Keratinocyte (primary cell): ENCODE data around the gene GSN. TPM values are rescaled to one million over a fixed set of nuclear protein-coding genes. Genes with fewer than 3 reads are reported as not detected.

Experiments
- DNase-seq: peaks from one replicate; pipeline ENCODE4 v3.0.0-alpha.2; 2011; ENCODE audit warnings: low read depth, missing footprints, low spot score
- FAIRE-seq: peaks from 2 replicates; lab custom pipeline; 2011; peaks lifted over from hg19 to GRCh38; lab: Jason Lieb, UNC
- H2AFZ ChIP-seq: 2 replicates; pipeline ENCODE4 v1.6.0; 2012; ENCODE audit warnings: low read length, control low read depth, inconsistent platforms; ENCODE audit not compliant: control insufficient read depth
- H3K27ac ChIP-seq: 2 replicates; pipeline ENCODE4 v1.5.1; 2011; ENCODE audit warnings: low read length; ENCODE audit not compliant: control insufficient read depth, insufficient read depth
- H3K27me3 ChIP-seq: 3 replicates; pipeline ENCODE4 v1.6.0; 2011; ENCODE audit warnings: low read length; ENCODE audit not compliant: control insufficient read depth, insufficient read depth; ENCODE audit errors: extremely low read depth
- H3K36me3 ChIP-seq, 2 experiments: 2 replicates in 1 of 2; 3 replicates in 1 of 2; pipeline ENCODE4 v1.5.1; 2011; ENCODE audit warnings: low read length in 2 of 2, mild to moderate bottlenecking in 1 of 2; ENCODE audit not compliant: control insufficient read depth in 2 of 2, insufficient read depth in 2 of 2; ENCODE audit errors: extremely low read depth in 1 of 2
- H3K4me1 ChIP-seq: 3 replicates; pipeline ENCODE4 v1.5.1; 2011; ENCODE audit warnings: low read length; ENCODE audit not compliant: control insufficient read depth, insufficient read depth; ENCODE audit errors: extremely low read depth
- H3K4me2 ChIP-seq: 3 replicates; pipeline ENCODE4 v1.6.0; 2011; ENCODE audit warnings: low read depth, low read length; ENCODE audit not compliant: control insufficient read depth, insufficient read depth; ENCODE audit errors: extremely low read depth
- H3K4me3 ChIP-seq, 3 experiments: fragments of 200-600 bp in 1 of 3; sonication (generic) in 1 of 3; 2 replicates in 2 of 3; 3 replicates in 1 of 3; pipeline ENCODE4 v1.5.1; 2011 to 2016; ENCODE audit warnings: low read length in 3 of 3, mild to moderate bottlenecking in 3 of 3, control low read depth in 2 of 3, inconsistent platforms in 1 of 3, low read depth in 1 of 3, mixed read lengths in 1 of 3, mixed run types in 1 of 3, moderate library complexity in 1 of 3; ENCODE audit not compliant: control insufficient read depth in 2 of 3, insufficient read depth in 2 of 3; ENCODE audit errors: extremely low read depth in 1 of 3
- H3K79me2 ChIP-seq: 2 replicates; pipeline ENCODE4 v1.6.0; 2012; ENCODE audit warnings: low read length; ENCODE audit not compliant: control insufficient read depth, insufficient read depth
- H3K9ac ChIP-seq: 3 replicates; pipeline ENCODE4 v1.6.0; 2011; ENCODE audit warnings: low read length; ENCODE audit not compliant: control insufficient read depth, insufficient read depth; ENCODE audit errors: extremely low read depth
- H3K9me1 ChIP-seq: 3 replicates; pipeline ENCODE4 v1.6.0; 2011; ENCODE audit warnings: low read length; ENCODE audit not compliant: control insufficient read depth, insufficient read depth; ENCODE audit errors: extremely low read depth
- H3K9me3 ChIP-seq: 2 replicates; pipeline ENCODE4 v1.5.1; 2012; ENCODE audit warnings: low read depth, low read length; ENCODE audit not compliant: control insufficient read depth
- H4K20me1 ChIP-seq: 3 replicates; pipeline ENCODE4 v1.6.0; 2011; ENCODE audit warnings: low read length; ENCODE audit not compliant: control insufficient read depth, insufficient read depth; ENCODE audit errors: extremely low read depth
- EZH2 ChIP-seq: IDR thresholded peaks from one replicate; pipeline ENCODE4 v1.6.1; 2012; ENCODE audit warnings: inconsistent platforms, mild to moderate bottlenecking, low read length, moderate library complexity
- dilution Hi-C: fragments of 300-500 bp; cut with MboI; formaldehyde crosslinking; loops from one replicate; pipeline ENCODE4 v1.7.0; 2020; ENCODE audit warnings: low sequenced_read_pairs; ENCODE audit not compliant: extremely low pct_ligation_motif_present
- polyA plus RNA-seq, 5 experiments: library from polyadenylated mRNA; depleted of rRNA in 3 of 5; stranded (reverse) in 3 of 5; stranded (forward) in 1 of 5; unstranded in 1 of 5; fragments of >200 nt; gene quantifications; 1 replicate in 1 of 5; 2 replicates in 3 of 5; 3 replicates in 1 of 5; pipeline versions ENCODE4 v1.2.1 to v1.2.3, GENCODE V29; 2011 to 2012; ENCODE audit warnings: missing spikeins in 2 of 5, low read depth in 1 of 5, low replicate concordance in 1 of 5
- TF ChIP-seq, protein P1 (sequence below), 3 experiments: IDR thresholded peaks in 1 of 3; conservative IDR thresholded peaks in 1 of 3; optimal IDR thresholded peaks in 1 of 3; 2 replicates in 2 of 3; 3 replicates in 1 of 3; pipeline versions ENCODE3 to v1.5.1; 2011; ENCODE audit warnings: low read length in 3 of 3, mild to moderate bottlenecking in 3 of 3, moderate library complexity in 2 of 3, control low read depth in 1 of 3, inconsistent platforms in 1 of 3; ENCODE audit not compliant: insufficient read depth in 2 of 3; ENCODE audit errors: extremely low read depth in 1 of 3

The GSN gene
- polyA plus RNA-seq, 1 donor (not counting 4 experiments of a cell fraction or from before 2014, with no cell fraction given): 166 TPM

DNA sequence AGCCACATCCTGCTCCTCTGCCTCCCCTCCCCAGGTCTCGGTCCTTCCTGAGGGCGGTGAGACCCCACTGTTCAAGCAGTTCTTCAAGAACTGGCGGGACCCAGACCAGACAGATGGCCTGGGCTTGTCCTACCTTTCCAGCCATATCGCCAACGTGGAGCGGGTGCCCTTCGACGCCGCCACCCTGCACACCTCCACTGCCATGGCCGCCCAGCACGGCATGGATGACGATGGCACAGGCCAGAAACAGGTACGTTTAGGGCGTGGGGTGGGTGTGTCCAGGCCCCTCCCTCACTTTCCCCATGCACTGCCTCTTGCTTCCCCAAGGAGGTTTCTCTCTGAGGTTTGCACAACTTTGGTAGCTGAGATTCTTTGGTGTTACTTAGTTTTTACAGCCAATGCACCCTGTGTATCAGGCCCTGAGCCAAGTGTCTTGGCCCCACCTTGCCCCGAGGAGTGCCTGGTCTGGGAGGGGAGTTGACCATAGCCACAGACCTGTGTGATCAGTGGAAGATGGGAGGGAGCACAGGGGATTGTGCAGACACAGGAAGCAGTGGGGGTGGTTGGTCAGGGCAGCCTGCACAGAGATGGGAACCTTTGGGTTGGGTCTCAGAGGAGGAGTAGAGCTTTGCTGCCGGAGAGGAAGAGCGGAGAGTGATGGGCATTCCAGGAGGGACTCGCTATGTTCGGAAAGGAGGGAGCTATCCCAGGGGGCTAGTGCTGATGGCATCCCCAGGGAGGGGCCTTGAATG is 50.8 kb downstream of the GSN start:
- Histone ChIP-seq H3K27me3 (no peaks in the 10 kb centered on the region), H3K9me1 (no peaks in the 10 kb centered on the region), H3K4me3 (no peak overlapping the region), H2AFZ (no peak overlapping the region), H3K4me1 (peaks cover 7% of the 10 kb centered on the region), H3K27ac (no peak overlapping the region), H3K9me3 (no peaks in the 10 kb centered on the region), H3K9ac (no peak overlapping the region), H3K4me2 (no peak overlapping the region), H3K79me2 (no peaks in the 10 kb centered on the region), H4K20me1 (no peaks in the 10 kb centered on the region), H3K36me3 (peaks cover 9 to 26% of the 10 kb centered on the region in 2 experiments)
- DNase-seq (no peak), FAIRE-seq (no peak)
- TF ChIP-seq, protein P1, sequence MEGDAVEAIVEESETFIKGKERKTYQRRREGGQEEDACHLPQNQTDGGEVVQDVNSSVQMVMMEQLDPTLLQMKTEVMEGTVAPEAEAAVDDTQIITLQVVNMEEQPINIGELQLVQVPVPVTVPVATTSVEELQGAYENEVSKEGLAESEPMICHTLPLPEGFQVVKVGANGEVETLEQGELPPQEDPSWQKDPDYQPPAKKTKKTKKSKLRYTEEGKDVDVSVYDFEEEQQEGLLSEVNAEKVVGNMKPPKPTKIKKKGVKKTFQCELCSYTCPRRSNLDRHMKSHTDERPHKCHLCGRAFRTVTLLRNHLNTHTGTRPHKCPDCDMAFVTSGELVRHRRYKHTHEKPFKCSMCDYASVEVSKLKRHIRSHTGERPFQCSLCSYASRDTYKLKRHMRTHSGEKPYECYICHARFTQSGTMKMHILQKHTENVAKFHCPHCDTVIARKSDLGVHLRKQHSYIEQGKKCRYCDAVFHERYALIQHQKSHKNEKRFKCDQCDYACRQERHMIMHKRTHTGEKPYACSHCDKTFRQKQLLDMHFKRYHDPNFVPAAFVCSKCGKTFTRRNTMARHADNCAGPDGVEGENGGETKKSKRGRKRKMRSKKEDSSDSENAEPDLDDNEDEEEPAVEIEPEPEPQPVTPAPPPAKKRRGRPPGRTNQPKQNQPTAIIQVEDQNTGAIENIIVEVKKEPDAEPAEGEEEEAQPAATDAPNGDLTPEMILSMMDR (optimal IDR thresholded peaks at IDR 0.05 in 1 of 3, IDR thresholded peaks at IDR 0.05 in 1 of 3, conservative IDR thresholded peaks at IDR 0.05 in 1 of 3; ENCODE audit: extremely low read depth in 1 of 3, insufficient read depth in 2 of 3, low read length in 3 of 3): no peak
- TF ChIP-seq EZH2: no peak
- dilution Hi-C loops: no loop called here

DNA sequence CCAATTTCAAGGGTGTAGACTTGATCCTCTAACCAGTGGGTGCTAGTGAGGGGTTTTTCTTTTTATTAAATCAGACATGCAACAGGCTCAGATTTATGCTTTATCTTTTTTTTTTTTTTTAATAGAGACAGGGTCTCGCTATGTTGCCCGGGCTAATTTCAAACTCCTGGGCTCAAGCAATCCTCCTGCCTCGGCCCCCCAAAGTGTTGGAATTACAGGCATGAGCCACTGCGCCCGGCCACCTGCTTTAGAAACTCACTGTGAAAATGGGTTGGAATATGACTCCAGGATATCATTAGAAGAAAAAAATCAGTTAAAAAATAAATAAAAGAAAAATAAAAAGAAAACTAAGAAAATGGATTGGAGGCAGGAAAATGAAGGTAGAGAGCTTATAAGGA is 51.4 kb downstream of the GSN start:
- Histone ChIP-seq H3K9me1 (no peaks in the 10 kb centered on the region), H3K79me2 (no peaks in the 10 kb centered on the region), H3K4me3 (no peak overlapping the region), H2AFZ (no peak overlapping the region), H3K27ac (no peak overlapping the region), H3K9ac (no peak overlapping the region), H3K36me3 (peaks cover 14 to 26% of the 10 kb centered on the region in 2 experiments), H4K20me1 (no peaks in the 10 kb centered on the region), H3K9me3 (no peaks in the 10 kb centered on the region), H3K4me1 (peaks cover 7% of the 10 kb centered on the region), H3K4me2 (no peak overlapping the region), H3K27me3 (no peaks in the 10 kb centered on the region)
- DNase-seq: no peak
- dilution Hi-C loops: no loop called here
- TF ChIP-seq EZH2: no peak
- TF ChIP-seq, protein P1 (optimal IDR thresholded peaks at IDR 0.05 in 1 of 3, IDR thresholded peaks at IDR 0.05 in 1 of 3, conservative IDR thresholded peaks at IDR 0.05 in 1 of 3; ENCODE audit: extremely low read depth in 1 of 3, insufficient read depth in 2 of 3, low read length in 3 of 3): no peak
- no peak for FAIRE-seq
